ENCODE measurements around the gene TOR1AIP2.

Gene TOR1AIP2

DNA sequence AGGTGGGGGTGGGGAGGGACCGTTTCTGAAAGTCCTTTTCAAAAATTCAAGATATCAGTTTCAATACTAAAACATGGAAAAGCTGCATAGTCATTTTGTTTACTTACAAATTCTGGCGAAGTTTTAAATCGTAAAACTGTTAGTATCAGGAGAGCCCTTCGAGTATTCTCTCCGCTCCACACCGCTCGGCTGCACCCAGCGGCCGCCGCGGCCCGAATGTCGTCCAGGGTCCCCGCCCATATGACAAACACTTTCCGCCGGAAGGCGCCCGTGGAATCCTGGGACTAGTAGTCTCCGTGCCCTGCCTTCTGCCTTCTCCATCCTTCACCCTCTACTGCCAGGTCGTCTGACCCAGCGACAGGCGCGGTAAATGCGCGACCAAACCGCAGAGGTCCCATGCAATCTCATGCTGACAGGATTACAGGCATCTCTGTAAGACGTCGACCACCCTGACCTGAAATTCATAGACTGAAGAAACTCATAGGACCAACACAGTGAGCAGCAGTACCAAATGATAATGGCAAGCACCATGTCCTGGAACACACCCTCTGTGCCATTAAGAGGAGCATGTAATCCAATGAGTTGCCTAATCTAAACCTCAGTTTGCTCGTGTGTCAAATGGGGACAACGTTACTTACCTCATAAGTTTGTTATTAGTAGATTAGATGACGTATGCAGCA lies at the start of gene TOR1AIP2:
Gene TOR1AIP2 (minus strand): TSS at position 218 of the 680 bp plus-strand sequence. CDS start 25,138 bp downstream, outside the sequence.
- peak; percentile 78 for DNase-seq

DNA sequence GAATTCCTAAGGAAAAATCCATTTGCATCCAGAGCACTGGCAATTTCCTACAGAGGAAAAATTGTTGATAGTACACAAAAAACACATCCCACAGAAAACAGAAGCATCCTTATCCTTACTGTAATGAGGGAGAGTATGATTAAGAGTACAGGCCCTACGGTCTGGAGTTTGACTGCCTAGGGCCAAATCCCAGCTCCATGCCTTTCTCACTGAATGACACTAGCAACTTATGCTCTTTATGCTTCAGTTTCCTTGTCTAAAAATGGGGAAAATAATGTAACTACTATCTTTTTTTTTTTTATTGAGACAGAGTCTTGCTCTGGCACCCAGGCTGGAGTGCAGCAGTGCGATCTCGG lies 49.2 kb upstream of the TOR1AIP2 start:
- no peak for DNase-seq

DNA sequence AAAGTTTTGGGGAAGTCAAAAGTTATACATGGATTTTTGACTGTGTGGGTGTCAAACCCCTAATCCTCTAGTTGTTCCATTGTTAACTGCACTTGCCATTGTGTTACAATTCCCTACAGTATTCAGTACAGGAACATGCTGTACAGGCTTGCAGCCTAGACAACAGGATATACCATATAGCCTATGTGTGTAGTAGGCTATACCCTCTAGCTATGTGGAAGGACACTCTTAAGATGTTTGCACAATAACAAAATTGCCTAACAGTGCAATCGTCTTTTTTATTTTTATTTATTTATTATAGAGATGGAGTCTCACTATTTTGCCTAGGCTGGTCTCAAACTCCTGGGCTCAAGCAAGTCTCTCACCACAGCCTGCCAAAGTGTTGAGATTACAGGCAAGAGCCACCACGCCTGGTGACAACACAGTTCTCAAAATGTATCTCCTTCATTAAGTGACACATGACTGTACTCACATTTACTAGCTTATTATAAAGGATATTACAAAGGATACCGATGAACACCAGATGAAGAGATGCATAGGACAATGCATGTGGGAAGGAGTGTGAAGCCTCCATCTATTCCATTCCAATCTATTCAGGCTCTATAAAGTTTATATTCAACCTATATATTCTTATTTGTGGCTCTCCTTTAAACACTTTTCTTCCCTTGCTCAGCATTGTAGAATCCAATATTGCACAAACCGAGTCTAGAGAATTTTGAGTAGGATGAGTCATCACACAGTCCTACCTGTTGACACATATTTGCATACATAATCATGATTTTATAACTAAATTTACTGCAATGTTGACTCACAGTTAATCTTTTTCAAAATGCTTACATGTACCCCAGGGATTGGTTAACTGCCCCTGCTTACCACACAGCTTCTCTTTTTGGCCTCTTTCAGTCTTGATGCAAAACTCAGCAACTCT lies 48.6 kb upstream of the TOR1AIP2 start:
- peak; percentile 28 for DNase-seq

DNA sequence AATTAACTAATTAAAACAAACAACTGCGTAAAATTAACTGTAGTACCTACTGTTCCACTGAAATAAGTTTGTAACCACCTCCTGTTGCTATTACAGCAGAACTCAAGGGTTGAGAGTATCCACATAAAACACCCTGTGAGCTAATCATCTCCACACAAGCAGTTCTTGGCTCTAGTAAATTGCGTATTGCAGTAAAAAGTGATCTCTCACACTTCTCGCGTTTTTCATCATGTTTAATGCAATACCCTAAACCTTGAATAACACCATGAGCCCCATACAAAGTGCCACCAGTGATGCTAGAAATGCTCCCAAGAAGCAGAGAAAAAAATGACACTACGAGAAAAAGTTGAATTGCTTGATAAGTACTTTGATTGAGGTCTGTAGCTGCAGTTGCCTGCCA lies 47.7 kb upstream of the TOR1AIP2 start:
- DNase-seq = no peak

DNA sequence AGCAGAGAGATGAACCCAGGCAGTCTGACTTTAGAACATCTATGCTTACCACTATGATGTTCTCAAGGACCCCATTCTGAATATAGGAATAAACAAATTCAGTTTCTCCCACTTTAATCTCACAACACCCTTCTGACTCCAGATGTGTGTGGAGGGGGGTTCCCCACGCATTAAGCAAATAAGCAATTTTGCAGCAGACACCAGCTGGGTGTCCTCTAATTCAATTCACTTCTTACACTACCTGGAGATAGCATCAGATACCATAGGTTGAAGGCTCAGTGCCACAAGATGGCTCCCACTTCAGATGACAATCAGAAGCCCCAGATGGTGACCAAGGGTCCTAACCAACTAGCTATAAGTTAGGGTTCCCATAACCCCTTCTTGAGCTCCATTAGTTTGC lies 46.7 kb upstream of the TOR1AIP2 start:
- no peak for DNase-seq

DNA sequence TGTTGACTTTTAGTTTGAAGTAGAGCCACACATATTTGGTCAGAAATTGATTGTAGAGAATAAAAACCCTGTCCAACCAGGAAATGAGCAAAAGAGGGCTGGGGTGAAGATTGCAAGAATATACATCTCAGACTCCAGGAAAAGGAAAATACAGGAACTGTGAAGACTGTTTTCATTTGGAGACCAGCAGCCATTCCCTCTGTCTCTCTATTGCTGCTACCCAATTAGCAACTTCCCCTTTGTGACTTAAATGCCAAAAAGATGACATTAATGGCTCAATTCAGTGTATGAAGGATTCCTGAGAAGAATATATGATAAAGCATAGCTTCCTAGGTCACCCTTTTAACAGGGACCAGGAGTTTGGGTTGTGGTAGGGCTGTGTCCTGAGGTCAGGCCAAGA lies 45.4 kb upstream of the TOR1AIP2 start:
- DNase-seq = no peak

DNA sequence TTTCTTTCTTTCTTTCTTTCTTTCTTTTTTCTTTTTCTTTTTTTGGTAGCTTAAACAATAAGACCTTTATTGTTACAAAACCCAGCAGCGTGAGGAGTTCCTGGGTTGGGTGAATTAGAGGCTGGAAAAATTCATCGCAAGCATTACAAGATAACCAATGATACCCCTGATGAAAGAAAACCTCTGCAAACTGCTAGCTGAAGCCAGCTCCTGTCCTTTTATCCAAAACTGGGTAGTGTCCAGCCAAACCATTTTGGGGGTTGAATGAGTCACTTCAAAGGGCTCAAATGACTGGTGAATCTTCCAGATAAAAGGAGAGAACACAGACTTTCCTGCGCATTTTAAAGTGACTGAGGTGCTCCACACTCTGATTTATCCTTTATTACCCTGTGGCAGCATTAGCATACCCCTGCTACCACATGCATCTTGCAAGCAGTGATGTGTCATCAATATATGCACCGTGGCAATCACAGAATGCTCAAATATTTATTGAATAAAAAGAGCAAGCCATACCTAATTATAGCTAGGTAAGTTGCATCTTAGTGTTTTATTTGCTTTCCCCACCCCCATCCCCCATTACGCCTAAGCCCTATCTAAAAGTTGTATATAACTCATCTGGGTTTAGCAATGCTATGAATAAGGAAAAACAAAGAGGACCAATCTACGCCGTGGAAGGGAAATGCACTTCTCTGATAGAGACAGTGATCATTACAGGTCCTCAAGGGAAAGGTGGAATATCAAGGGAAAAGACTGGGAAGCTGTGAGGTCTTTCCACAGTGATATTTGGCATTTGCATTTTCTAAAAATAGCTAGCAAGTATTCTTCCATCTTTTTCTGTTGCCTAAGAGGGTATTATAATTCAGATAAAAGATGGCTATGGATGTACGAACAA lies 44.6 kb upstream of the TOR1AIP2 start:
- no peak for DNase-seq

DNA sequence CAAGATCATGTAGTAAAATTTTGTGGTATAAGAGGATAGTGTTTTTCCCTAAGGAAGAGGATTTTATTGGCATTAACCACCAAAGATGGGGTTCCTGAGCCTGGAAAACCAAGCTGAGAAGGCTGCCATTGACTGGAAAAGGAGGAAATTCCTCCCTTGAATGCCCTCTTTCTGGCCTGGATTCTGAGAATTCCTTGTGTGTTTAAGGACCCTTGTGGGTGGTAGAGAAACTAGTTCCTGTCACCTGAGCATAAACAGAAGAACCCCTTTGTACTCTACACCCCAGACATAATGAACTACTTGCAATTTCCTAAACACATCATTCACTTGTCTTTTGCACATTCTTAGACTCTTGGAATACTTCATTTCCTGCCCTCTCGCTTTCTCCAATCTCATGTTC lies 43.9 kb upstream of the TOR1AIP2 start:
- no peak for DNase-seq

DNA sequence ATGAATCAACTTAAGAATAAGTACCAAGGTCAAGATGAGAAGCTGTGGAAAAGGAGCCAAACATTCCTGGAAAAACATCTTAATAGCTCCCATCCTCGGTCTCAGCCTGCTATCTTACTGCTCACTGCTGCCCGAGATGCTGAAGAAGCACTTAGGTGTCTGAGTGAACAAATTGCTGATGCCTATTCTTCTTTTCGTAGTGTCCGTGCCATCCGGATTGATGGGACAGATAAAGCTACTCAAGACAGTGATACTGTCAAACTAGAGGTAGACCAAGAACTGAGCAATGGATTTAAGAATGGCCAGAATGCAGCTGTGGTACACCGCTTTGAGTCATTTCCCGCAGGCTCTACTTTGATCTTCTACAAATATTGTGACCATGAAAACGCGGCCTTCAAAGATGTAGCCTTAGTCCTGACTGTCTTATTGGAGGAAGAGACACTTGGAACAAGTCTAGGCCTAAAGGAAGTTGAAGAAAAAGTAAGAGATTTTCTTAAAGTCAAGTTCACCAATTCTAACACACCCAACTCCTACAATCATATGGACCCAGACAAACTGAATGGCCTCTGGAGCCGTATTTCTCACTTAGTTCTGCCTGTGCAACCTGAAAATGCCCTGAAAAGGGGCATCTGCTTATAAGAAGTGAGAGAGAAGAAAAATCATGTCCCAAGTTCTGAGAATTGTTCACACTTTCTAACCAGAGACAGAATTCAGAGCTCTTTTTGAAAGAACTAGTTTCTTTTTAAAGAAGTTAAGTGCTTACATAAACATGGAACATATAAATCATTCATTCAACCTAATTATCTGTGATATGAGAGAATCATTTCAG lies 40.2 kb upstream of the TOR1AIP2 start:
- no peak for DNase-seq

DNA sequence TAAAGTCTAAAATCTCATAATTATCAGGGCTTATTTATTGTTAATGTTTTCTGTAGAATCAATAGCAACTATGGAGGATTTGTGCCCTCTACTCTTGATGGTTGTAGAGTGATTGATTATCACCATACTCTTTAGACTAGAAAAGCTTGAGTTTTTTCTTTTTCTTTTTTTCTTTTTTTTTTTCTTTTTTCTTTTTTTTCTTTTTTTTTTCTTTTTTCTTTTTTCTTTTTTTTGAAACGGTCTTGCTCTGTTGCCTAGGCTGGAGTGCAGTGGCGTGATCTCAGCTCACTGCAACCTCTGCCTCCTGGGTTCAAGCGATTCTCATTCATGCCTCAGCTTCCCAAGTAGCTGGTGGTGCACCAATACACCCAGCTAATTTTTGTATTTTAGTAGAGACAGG lies 34.2 kb upstream of the TOR1AIP2 start:
- no peak for DNase-seq

DNA sequence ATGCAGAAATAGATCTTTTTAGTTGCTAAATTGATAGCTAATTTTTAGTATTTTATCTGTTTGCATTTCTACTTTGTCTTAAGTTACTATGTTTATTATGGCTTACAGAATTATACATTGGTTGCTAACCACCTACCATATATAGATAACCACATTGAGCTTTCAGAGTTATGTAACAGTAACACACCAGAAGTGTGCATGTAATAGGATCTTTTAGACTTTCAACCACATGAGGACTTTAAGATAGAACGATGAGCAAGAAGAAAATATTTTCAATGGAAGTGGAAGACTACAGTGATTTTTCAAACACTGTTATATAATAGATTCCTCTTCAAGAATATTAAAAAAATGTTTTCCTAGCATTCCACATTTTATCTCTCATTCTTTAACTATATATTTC lies 33.3 kb upstream of the TOR1AIP2 start:
- DNase-seq = peak; percentile 37

DNA sequence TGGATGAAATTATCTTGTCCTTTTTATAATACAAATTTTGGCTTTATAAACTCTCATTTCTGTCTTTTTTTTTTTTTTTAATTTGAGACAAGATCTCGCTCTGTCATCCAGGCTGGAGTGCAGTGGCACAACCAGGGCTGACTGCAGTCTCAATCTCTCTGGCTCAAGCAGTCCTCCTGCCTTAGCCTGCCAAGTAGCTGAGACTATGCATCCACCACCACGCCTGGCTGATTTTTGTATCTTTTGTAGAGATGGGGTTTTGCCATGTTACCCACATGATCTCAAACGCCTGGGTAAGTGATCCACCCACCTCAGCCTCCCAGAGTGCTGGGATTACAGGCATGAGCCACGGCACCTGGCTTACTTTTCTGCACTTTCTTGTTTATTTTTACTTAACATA lies 12.0 kb upstream of the TOR1AIP2 start:
- no peak for DNase-seq

DNA sequence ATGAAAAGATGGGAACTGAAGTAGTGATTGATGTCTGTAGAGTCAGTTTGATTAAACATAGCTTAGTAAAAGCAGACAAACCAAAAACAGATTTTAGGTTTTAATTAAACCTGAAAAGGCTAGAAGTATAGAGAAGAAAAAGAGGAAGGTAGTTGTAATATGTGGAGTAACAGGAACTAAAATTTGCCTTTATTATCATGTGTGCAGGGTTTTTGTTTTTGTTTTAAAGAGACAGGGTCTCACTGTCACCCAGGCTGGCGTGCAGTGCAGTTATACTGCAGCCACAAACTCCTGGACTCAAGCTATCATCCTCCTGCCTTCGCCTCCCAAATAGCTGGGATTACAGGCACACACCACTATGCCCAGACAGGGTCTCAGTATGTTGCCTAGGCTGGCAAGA lies 10.5 kb upstream of the TOR1AIP2 start:
- DNase-seq = no peak

DNA sequence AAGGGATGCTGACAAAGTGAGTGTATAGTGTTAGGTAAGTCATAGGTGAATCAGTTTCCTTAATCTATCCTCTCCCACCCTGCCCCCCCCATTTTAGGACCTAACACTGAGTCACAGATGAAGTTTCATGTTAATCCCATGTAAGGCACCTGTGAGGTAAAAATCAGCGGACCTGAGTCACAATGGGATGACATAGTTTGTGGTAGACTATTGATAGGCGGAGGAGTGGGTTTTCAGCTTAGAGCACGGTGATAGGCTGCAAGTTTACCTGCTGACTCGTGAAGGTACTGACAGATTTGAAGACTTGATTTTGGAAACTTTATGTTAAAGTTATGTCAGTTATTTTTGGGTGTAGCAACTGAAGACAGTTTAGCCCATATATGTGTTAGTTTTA lies 6.1 kb upstream of the TOR1AIP2 start:
- no peak for DNase-seq

DNA sequence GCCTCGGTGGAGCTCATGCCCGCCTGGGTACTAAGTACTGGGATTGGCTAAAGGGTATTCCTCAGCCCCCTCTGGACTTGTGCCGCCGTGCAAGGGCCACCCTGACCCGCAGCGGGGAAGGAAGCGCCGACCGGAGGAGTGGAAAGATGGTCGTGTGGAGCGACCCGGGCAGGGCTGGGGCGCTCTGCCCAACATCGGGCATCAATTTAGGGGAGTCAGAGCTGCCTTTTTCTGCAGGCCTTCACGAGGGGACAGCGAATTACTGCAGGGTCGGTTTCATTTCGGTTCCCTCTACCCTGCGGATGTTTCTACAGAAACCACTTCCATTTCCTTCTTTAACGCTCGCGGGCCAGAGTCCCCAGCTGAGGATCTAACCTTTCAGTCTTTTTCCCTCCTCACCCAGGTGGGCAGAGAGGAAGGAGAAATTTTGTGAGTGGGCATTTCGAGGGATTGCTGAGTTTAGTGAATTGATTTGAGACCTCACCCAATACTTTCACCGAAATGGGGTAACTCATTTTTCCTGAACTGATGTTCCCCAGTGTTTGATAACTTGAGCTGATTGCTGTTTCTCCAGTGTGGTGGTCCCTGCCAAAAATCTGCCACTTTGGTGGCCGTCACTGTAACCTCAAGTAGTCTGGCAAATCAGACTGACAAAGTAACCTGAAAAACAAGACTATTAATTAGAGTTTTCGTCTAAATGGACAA lies 5.6 kb upstream of the TOR1AIP2 start:
- no peak for DNase-seq

DNA sequence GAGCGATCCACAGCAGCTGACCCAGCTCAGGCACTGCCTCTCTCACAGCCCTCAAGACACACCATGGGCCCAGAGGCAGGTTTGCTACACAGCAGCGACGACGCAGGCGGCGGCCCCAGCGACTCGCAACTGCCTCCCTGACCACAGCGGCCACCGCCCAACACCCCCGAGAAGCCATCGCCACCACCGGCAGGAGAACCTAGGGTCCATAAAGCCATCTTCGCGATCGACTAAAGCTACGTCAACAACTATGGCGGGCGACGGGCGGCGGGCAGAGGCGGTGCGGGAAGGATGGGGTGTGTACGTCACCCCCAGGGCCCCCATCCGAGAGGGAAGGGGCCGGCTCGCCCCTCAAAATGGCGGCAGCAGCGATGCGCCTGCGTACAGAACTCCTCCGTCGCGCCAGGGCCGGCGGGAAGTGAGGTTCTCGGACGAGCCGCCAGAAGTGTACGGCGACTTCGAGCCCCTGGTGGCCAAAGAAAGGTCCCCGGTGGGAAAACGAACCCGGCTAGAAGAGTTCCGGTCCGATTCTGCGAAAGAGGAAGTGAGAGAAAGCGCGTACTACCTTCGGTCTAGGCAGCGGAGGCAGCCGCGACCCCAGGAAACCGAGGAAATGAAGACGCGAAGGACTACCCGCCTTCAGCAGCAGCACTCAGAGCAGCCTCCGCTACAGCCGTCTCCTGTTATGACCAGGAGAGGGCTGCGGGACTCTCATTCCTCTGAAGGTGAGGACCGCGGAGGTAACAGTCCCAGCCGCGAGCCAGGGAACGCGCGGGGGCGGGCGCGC lies 4.8 kb upstream of the TOR1AIP2 start, which contains the start of gene TOR1AIP1:
Gene TOR1AIP1 (plus strand): TSS at position 33 of the 787 bp plus-strand sequence. CDS start 218 bp downstream, at position 251.
- peak; percentile 96 for DNase-seq

DNA sequence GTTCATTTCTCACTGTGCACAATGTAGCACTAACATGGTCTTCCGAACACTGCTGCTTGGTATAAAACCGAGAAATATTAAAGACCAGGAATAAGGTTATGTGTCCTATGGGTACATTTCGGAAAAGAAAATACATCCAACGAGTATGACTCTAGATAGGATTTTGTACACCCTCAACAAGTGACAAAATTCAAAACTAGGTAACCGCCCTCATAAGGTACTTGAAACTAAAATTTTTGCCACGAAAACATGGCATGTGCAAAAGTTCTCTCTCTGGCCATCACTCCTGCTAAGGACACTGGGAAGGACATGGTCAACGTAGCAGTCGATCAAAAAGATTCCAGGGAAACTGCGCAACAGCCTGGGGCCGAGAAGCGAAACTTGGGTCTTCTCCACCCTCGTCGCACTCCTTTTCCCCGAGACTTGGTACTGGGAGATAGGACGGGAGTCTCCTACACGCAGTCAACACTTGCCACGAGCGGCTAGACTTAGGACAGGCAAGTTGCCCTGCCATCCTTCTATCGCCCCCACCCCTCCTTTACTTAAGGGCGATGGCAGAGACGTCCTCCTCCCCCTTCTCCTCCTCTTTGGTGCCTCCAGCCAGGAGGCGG lies 4.1 kb upstream of the TOR1AIP2 start:
- DNase-seq = no peak

DNA sequence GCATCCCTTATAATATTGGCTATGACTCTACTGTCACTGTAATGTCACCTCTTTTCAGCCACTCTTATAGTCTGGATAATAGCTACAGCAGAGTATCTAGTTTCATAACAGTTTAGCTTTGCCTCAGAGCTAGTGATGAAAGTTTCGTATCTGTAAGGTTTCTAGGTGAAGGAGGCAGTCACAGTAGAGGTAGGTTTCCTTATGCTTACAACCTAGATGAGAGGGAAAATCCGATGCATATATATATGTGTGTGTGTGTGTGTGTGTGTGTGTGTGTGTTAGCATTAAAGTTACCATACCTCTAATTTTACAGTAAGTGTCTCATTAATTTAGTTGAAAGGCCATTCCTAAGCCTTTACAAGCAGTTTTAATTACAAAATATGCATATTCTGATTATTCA lies 2.2 kb upstream of the TOR1AIP2 start:
- DNase-seq = no peak

DNA sequence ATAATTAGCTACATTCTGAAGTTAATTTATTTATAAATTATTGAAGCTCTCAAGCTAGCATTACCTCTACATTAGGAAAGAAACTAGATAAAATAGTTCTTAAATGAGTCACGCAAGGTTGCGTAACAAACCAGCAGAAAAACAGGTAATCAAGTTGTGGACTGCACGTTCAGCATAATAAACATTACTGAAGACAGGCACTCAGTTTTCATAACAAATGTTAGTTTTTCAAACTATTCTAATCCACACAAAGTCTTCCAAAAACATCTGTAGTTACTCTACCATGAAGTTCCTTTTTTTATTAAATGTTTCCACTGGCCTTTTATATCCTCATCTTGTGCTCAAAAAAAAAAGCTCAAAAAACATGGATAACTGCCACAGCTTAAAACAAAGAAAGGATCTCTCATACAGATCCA lies 1.3 kb downstream of the TOR1AIP2 start:
- DNase-seq = no peak

DNA sequence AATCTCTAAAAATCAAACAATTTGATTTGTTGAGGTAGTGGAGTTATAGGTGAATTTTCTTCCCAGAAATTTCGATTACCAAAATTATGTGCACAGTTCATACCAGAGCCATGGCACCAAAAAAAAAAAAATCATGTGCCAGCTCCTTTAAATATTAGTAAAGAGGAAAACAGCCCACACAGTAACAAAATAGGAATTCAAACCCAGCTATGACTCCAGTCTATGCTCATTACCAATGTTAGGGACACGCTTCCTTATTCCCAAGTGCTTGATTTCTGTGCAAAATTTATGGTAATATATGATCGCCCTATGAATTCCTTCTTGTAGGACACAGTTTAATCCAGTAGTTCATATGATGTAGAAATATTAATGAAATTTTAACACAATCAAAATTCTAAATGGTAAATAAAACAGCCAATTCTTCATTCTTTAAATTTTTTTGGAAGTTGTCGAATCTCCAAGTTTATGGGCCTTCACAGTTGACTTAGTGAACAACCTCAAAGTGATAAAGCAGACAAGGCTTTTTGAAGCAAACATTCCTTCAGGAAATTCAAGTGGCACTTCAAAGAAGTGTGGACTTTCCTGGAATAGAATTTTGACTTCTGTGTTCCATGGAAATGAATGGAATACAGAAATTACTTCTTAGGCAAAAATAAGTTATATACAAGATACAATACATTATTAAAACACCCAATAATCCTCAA lies 1.9 kb downstream of the TOR1AIP2 start:
- no peak for DNase-seq
